ENCODE data around the gene SEC11A. TPM values are rescaled to one million over a fixed set of nuclear protein-coding genes. Genes with fewer than 3 reads are reported as not detected.

SEC11A gene
- total RNA-seq, 2 experiments from 2014 or later = 82.3 to 87.8 TPM

DNA sequence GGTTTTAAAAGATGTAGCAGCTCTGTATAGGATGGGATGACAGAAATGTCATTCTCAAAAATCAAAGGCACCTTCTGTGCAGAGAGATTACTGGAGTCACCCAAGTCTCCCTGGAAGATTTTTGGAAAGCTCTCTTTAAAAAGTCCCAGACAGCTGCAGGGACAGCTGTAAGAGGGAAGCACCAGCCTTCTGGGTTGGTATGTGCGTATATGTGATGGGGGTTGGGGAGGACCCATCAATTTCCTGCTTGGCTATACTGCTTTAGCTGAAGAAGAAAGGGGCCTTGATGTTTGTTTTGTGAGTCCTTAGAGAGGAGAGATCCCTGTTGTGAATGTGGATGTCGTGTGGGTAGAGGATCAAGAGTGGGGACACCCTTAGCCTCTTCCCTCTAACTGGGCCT, 5.4 kb upstream of the SEC11A start:
- intact Hi-C loops (cut with micrococcal nuclease) = no loop called here
- Mint-ChIP-seq H3K4me1 (ENCODE audit: low read depth) (peaks cover 43% of the 10 kb centered on the region), H3K36me3 (ENCODE audit: low read depth) (no peaks in the 10 kb centered on the region), H3K27ac (peak overlapping the region; percentile 79), H3K27me3 (no peaks in the 10 kb centered on the region), H3K4me3 (no peak overlapping the region), H3K9me3 (no peaks in the 10 kb centered on the region)
- TF ChIP-seq, protein P1, sequence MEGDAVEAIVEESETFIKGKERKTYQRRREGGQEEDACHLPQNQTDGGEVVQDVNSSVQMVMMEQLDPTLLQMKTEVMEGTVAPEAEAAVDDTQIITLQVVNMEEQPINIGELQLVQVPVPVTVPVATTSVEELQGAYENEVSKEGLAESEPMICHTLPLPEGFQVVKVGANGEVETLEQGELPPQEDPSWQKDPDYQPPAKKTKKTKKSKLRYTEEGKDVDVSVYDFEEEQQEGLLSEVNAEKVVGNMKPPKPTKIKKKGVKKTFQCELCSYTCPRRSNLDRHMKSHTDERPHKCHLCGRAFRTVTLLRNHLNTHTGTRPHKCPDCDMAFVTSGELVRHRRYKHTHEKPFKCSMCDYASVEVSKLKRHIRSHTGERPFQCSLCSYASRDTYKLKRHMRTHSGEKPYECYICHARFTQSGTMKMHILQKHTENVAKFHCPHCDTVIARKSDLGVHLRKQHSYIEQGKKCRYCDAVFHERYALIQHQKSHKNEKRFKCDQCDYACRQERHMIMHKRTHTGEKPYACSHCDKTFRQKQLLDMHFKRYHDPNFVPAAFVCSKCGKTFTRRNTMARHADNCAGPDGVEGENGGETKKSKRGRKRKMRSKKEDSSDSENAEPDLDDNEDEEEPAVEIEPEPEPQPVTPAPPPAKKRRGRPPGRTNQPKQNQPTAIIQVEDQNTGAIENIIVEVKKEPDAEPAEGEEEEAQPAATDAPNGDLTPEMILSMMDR (IDR thresholded peaks at IDR 0.05) = no peak
- DNase-seq (no peak), ATAC-seq (peak; percentile 35)
- CTCF ChIA-PET = interaction anchor here (1.0 to 2.9 kb wide), 5 partner anchors 11 to 157 kb away, joined by 3 to 9 read pairs (median 6); no protein-coding TSS in a partner anchor
- POLR2A ChIA-PET = interaction anchor here (0.8 to 4.2 kb wide), 5 partner anchors 10 to 89 kb away, joined by 3 to 19 read pairs (median 6); partner anchors contain the start of gene ZNF592

- ATAC-seq = peak; percentile 23
These were observed 401 bp downstream of the SEC11A start for GRCh38 chr15:84715441-84716035.

GRCh38 chr15:84714821-84715220, 1.1 kb downstream of the SEC11A start:
- Mint-ChIP-seq H3K27ac (peak overlapping the region; percentile 88), H3K36me3 (ENCODE audit: low read depth) (peaks cover 20% of the 10 kb centered on the region), H3K4me1 (ENCODE audit: low read depth) (peaks cover 43% of the 10 kb centered on the region), H3K9me3 (no peaks in the 10 kb centered on the region), H3K27me3 (no peaks in the 10 kb centered on the region), H3K4me3 (peak overlapping the region; percentile 83)
- ChIA-PET CTCF (interaction anchor here (1.2 to 2.9 kb wide), 5 partner anchors 19 to 116 kb away, joined by 3 to 11 read pairs (median 8); partner anchors contain the start of gene ZNF592), POLR2A (interaction anchor here (0.6 to 3.1 kb wide), 6 partner anchors 10 to 67 kb away, joined by 3 to 28 read pairs (median 6); partner anchors contain the start of gene WDR73)
- DNase-seq (no peak), ATAC-seq (no peak)
- intact Hi-C loops (cut with micrococcal nuclease) = loop anchor here (5.0 kb wide), 1 partner anchor 47 kb away; no protein-coding TSS in a partner anchor
- TF ChIP-seq, protein P1 (IDR thresholded peaks at IDR 0.05) = no peak

More at GRCh38 chr15:84715441-84716035, 401 bp downstream of the SEC11A start:
- peak overlapping the region; percentile 88 for H3K27ac Mint-ChIP-seq
- H3K9me3 Mint-ChIP-seq = no peaks in the 10 kb centered on the region
- no peaks in the 10 kb centered on the region for H3K27me3 Mint-ChIP-seq
- H3K36me3 Mint-ChIP-seq (ENCODE audit: low read depth) = peaks cover 20% of the 10 kb centered on the region
- H3K4me3 Mint-ChIP-seq = peak overlapping the region; percentile 83
- TF ChIP-seq, protein P1 (IDR thresholded peaks at IDR 0.05) = no peak
- peak; percentile 73 for DNase-seq
- intact Hi-C loops (cut with micrococcal nuclease) = loop anchor here (5.0 kb wide), 1 partner anchor 47 kb away; no protein-coding TSS in a partner anchor
- H3K4me1 Mint-ChIP-seq (ENCODE audit: low read depth) = peaks cover 44% of the 10 kb centered on the region
- POLR2A ChIA-PET = interaction anchor here (0.6 to 3.1 kb wide), 10 partner anchors 9 to 67 kb away, joined by 3 to 28 read pairs (median 7); partner anchors contain the start of genes NMB and WDR73
- CTCF ChIA-PET = interaction anchor here (1.1 to 2.9 kb wide), 9 partner anchors 9 to 117 kb away, joined by 3 to 11 read pairs (median 5); partner anchors contain the start of gene ZNF592

GRCh38 chr15:84714372-84714771, 1.6 kb downstream of the SEC11A start:
- Mint-ChIP-seq H3K36me3 (ENCODE audit: low read depth) (peaks cover 20% of the 10 kb centered on the region), H3K27ac (no peak overlapping the region), H3K4me1 (ENCODE audit: low read depth) (peaks cover 43% of the 10 kb centered on the region), H3K4me3 (peak overlapping the region; percentile 83), H3K9me3 (no peaks in the 10 kb centered on the region), H3K27me3 (no peaks in the 10 kb centered on the region)
- ChIA-PET CTCF (interaction anchor here (1.0 to 1.2 kb wide), 2 partner anchors 28 to 37 kb away, joined by 3 read pairs; no protein-coding TSS in a partner anchor), POLR2A (interaction anchor here (0.6 to 1.3 kb wide), 3 partner anchors 11 to 60 kb away, joined by 3 to 6 read pairs (median 3); partner anchors contain the start of gene WDR73)
- intact Hi-C loops (cut with micrococcal nuclease) = no loop called here
- TF ChIP-seq, protein P1 (IDR thresholded peaks at IDR 0.05) = no peak
- no peak for DNase-seq
- ATAC-seq = no peak

Data from activated CD8-positive, alpha-beta T cell treated with anti-CD3 and anti-CD28 coated beads for 36 hours (primary cell).